Activated T-cell treated with anti-CD3 and anti-CD28 coated beads, Interleukin-2, amount 50 U/mL, for 48 hours (primary cell): ENCODE data around the gene TCF7L1.
"Not testable (repeated sequence)": the region's sequence is repeated elsewhere in the genome, so short reads cannot be mapped to it uniquely, and the experiment has no call there.

Experiments used
- DNase-seq, 2 experiments: peaks; one replicate each; pipeline ENCODE4 v3.0.0-alpha.2; 2020

TCF7L1 gene

GRCh38 chr2:85132397-85132796 lies 795 bp upstream of the TCF7L1 start:
- DNase-seq: no peak

GRCh38 chr2:85133751-85134254 lies 611 bp downstream of the TCF7L1 start:
- DNase-seq: peak; percentile 39 to 54

- peak; percentile 28 to 36 for DNase-seq
These were observed 1.2 kb downstream of the TCF7L1 start for GRCh38 chr2:85134255-85134895.

GRCh38 chr2:85134896-85135659 lies 1.9 kb downstream of the TCF7L1 start:
- peak in 1 of 2 experiments; percentile 18 for DNase-seq

GRCh38 chr2:85135660-85135914 lies 2.4 kb downstream of the TCF7L1 start:
- no peak for DNase-seq

GRCh38 chr2:85137156-85137555 lies 4.0 kb downstream of the TCF7L1 start:
- no peak for DNase-seq

GRCh38 chr2:85143463-85144082 lies 10.4 kb downstream of the TCF7L1 start:
- DNase-seq: no peak

- DNase-seq: no peak
These were observed 12.1 kb downstream of the TCF7L1 start for GRCh38 chr2:85145116-85145820.

- DNase-seq: no peak
These were observed 15.0 kb downstream of the TCF7L1 start for GRCh38 chr2:85148190-85148589.

- DNase-seq: no peak
These were observed 17.8 kb downstream of the TCF7L1 start for GRCh38 chr2:85151026-85151425.

GRCh38 chr2:85152895-85153294 lies 19.7 kb downstream of the TCF7L1 start:
- no peak for DNase-seq

GRCh38 chr2:85154048-85154753 lies 21.0 kb downstream of the TCF7L1 start:
- DNase-seq: no peak

GRCh38 chr2:85155082-85155481 lies 21.9 kb downstream of the TCF7L1 start:
- not testable (repeated sequence) for DNase-seq

- DNase-seq: no peak
These were observed 23.0 kb downstream of the TCF7L1 start for GRCh38 chr2:85156153-85156552.

- DNase-seq: no peak
These were observed 23.4 kb downstream of the TCF7L1 start for GRCh38 chr2:85156619-85157018.

GRCh38 chr2:85157345-85157744 lies 24.2 kb downstream of the TCF7L1 start:
- DNase-seq: no peak

GRCh38 chr2:85158559-85159273 lies 25.5 kb downstream of the TCF7L1 start:
- no peak for DNase-seq

- DNase-seq: no peak
These were observed 26.4 kb downstream of the TCF7L1 start for GRCh38 chr2:85159589-85159988.

GRCh38 chr2:85160966-85161960 lies 28.1 kb downstream of the TCF7L1 start:
- no peak for DNase-seq

GRCh38 chr2:85162746-85163301 lies 29.6 kb downstream of the TCF7L1 start:
- no peak for DNase-seq

- no peak for DNase-seq
These were observed 30.5 kb downstream of the TCF7L1 start for GRCh38 chr2:85163675-85164074.
